OCI-LY7 (cell line): ENCODE data around the gene TMEM170B. TPM values are rescaled to one million over a fixed set of nuclear protein-coding genes. Genes with fewer than 3 reads are reported as not detected.

Source experiments
- BruUV-seq: library from RNA; stranded (reverse); fragments of 400-500 nt; replicated peaks from 2 replicates; lab custom pipeline; 2021; lab: Mats Ljungman, UMichigan
- CTCF ChIA-PET: fragments of 300-600 bp; sonication (Branson Sonifier 250); formaldehyde crosslinking; loops from one replicate; lab custom pipeline; 2022; ENCODE audit warnings: antibody characterized with exemption; ENCODE audit not compliant: unreplicated experiment; lab: Charles Lee
- POLR2A ChIA-PET: fragments of 300-600 bp; sonication (Branson Sonifier 250); formaldehyde crosslinking; loops from one replicate; lab custom pipeline; 2022; ENCODE audit warnings: antibody characterized with exemption; lab: Charles Lee
- DNase-seq: peaks from one replicate; pipeline ENCODE4 v3.0.0-alpha.2; 2015; ENCODE audit warnings: low spot score
- H2AFZ ChIP-seq: fragments of 200-600 bp; sonication (generic), shearing (Covaris generic); 2 replicates; pipeline ENCODE4 v1.6.1; 2014; ENCODE audit warnings: mild to moderate bottlenecking, antibody characterized with exemption, low read length, moderate library complexity
- H3K27ac ChIP-seq: fragments of 200-600 bp; sonication (generic); 2 replicates; pipeline ENCODE4 v1.5.1; 2014; ENCODE audit warnings: mixed run types, low read depth, mild to moderate bottlenecking, moderate library complexity, low read length, inconsistent platforms; ENCODE audit not compliant: poor library complexity, severe bottlenecking
- H3K36me3 ChIP-seq: fragments of 200-600 bp; sonication (generic); 2 replicates; pipeline ENCODE4 v1.6.1; 2014; ENCODE audit warnings: mild to moderate bottlenecking, antibody characterized with exemption, low read length, moderate library complexity, mixed read lengths; ENCODE audit not compliant: insufficient read depth
- H3K4me1 ChIP-seq: fragments of 200-600 bp; sonication (generic); 2 replicates; pipeline ENCODE4 v1.5.1; 2014; ENCODE audit warnings: mild to moderate bottlenecking, low read length; ENCODE audit not compliant: insufficient read depth, poor library complexity, severe bottlenecking
- H3K4me2 ChIP-seq: fragments of 200-600 bp; sonication (generic); 2 replicates; pipeline ENCODE4 v1.6.1; 2014; ENCODE audit warnings: mild to moderate bottlenecking, low read length
- H3K4me3 ChIP-seq: fragments of 200-600 bp; sonication (generic); 2 replicates; pipeline ENCODE4 v1.5.1; 2014; ENCODE audit warnings: mild to moderate bottlenecking, low read depth, low read length; ENCODE audit not compliant: poor library complexity, severe bottlenecking
- H3K79me2 ChIP-seq: fragments of 200-600 bp; sonication (generic); 2 replicates; pipeline ENCODE4 v1.6.1; 2016; ENCODE audit warnings: low read depth, mild to moderate bottlenecking, low read length, moderate library complexity, mixed read lengths; ENCODE audit not compliant: insufficient read depth
- H3K9me2 ChIP-seq: fragments of 200-600 bp; sonication (generic); 2 replicates; pipeline ENCODE4 v1.6.1; 2016; ENCODE audit warnings: mild to moderate bottlenecking, low read length, mixed read lengths; ENCODE audit not compliant: insufficient read depth
- H3K9me3 ChIP-seq: fragments of 200-600 bp; sonication (generic); 2 replicates; pipeline ENCODE4 v1.6.1; 2014; ENCODE audit warnings: mild to moderate bottlenecking, mixed run types, low read length, mixed read lengths
- H4K20me1 ChIP-seq: fragments of 200-600 bp; sonication (generic); 2 replicates; pipeline ENCODE4 v1.6.1; 2014; ENCODE audit warnings: mild to moderate bottlenecking, antibody characterized with exemption, low read length, moderate library complexity, mixed read lengths; ENCODE audit not compliant: insufficient read depth
- CTCF ChIP-seq: fragments of 200-600 bp; sonication (generic); conservative IDR thresholded peaks from 2 replicates; pipeline ENCODE4 v1.5.1; 2014; ENCODE audit warnings: mild to moderate bottlenecking, antibody characterized with exemption, low read length, moderate library complexity, mixed read lengths
- EZH2phosphoT487 ChIP-seq: fragments of 200-600 bp; sonication (generic); IDR thresholded peaks from 2 replicates; pipeline ENCODE4 v1.6.1; 2018; ENCODE audit warnings: low read depth, borderline replicate concordance, mild to moderate bottlenecking, mixed run types, antibody characterized with exemption, low read length, moderate library complexity, mixed read lengths
- intact Hi-C: fragments of 100-400 bp; cut with micrococcal nuclease; formaldehyde crosslinking; loops from one replicate; pipeline ENCODE4 v1.10.0; 2022; ENCODE audit not compliant: unreplicated experiment
- total RNA-seq, 2 experiments: library from RNA; depleted of rRNA in 1 of 2; stranded (reverse); fragments of >200 nt in 1 of 2; shearing (Covaris generic) in 1 of 2; gene quantifications; 2 replicates each; pipeline ENCODE4 v1.2.3, GENCODE V29; 2014 to 2022

TMEM170B gene
- total RNA-seq, 2 experiments from 2014 or later, result 4.1 to 5.6 TPM

GRCh38 chr6:11606332-11606731, 68.8 kb downstream of the TMEM170B start:
- POLR2A ChIA-PET, result no interaction called here
- CTCF ChIA-PET, result no interaction called here
- no peak overlapping the region for H3K4me3 ChIP-seq
- H3K9me3 ChIP-seq, result no peaks in the 10 kb centered on the region
- intact Hi-C loops, result no loop called here
- no peaks in the 10 kb centered on the region for H3K79me2 ChIP-seq
- TF ChIP-seq EZH2phosphoT487, result no peak
- no peak for TF ChIP-seq CTCF
- no TSS peak for BruUV-seq
- H3K4me2 ChIP-seq, result no peak overlapping the region
- no peaks in the 10 kb centered on the region for H3K36me3 ChIP-seq
- no peak overlapping the region for H3K27ac ChIP-seq
- H2AFZ ChIP-seq, result no peak overlapping the region
- no peaks in the 10 kb centered on the region for H3K9me2 ChIP-seq
- no peaks in the 10 kb centered on the region for H3K4me1 ChIP-seq
- no peak for DNase-seq
- no peaks in the 10 kb centered on the region for H4K20me1 ChIP-seq

- ChIA-PET CTCF (no interaction called here), POLR2A (interaction anchor here (0.6 kb wide), 1 partner anchor 37 kb away, joined by 3 read pairs; no protein-coding TSS in a partner anchor)
- Histone ChIP-seq H3K36me3 (no peaks in the 10 kb centered on the region), H3K4me2 (no peak overlapping the region), H3K9me3 (no peaks in the 10 kb centered on the region), H4K20me1 (no peaks in the 10 kb centered on the region), H3K4me3 (no peak overlapping the region), H2AFZ (no peak overlapping the region), H3K9me2 (no peaks in the 10 kb centered on the region), H3K79me2 (no peaks in the 10 kb centered on the region), H3K27ac (no peak overlapping the region), H3K4me1 (no peaks in the 10 kb centered on the region)
- intact Hi-C loops, result no loop called here
- TF ChIP-seq CTCF (no peak), EZH2phosphoT487 (no peak)
- no TSS peak for BruUV-seq
- no peak for DNase-seq
Observed at GRCh38 chr6:11607383-11607782, 69.8 kb downstream of the TMEM170B start.

GRCh38 chr6:11608600-11609323, 71.2 kb downstream of the TMEM170B start:
- H4K20me1 ChIP-seq, result no peaks in the 10 kb centered on the region
- ChIA-PET POLR2A (no interaction called here), CTCF (no interaction called here)
- H3K9me2 ChIP-seq, result no peaks in the 10 kb centered on the region
- no peak for DNase-seq
- H3K9me3 ChIP-seq, result no peaks in the 10 kb centered on the region
- intact Hi-C loops, result no loop called here
- H3K36me3 ChIP-seq, result no peaks in the 10 kb centered on the region
- H3K4me2 ChIP-seq, result no peak overlapping the region
- no peaks in the 10 kb centered on the region for H3K79me2 ChIP-seq
- no TSS peak for BruUV-seq
- H2AFZ ChIP-seq, result no peak overlapping the region
- H3K4me1 ChIP-seq, result no peaks in the 10 kb centered on the region
- no peak for TF ChIP-seq EZH2phosphoT487
- TF ChIP-seq CTCF, result no peak
- H3K27ac ChIP-seq, result no peak overlapping the region
- H3K4me3 ChIP-seq, result no peak overlapping the region
